Measurements from ENCODE around the gene UNC93A.

The UNC93A gene

DNA sequence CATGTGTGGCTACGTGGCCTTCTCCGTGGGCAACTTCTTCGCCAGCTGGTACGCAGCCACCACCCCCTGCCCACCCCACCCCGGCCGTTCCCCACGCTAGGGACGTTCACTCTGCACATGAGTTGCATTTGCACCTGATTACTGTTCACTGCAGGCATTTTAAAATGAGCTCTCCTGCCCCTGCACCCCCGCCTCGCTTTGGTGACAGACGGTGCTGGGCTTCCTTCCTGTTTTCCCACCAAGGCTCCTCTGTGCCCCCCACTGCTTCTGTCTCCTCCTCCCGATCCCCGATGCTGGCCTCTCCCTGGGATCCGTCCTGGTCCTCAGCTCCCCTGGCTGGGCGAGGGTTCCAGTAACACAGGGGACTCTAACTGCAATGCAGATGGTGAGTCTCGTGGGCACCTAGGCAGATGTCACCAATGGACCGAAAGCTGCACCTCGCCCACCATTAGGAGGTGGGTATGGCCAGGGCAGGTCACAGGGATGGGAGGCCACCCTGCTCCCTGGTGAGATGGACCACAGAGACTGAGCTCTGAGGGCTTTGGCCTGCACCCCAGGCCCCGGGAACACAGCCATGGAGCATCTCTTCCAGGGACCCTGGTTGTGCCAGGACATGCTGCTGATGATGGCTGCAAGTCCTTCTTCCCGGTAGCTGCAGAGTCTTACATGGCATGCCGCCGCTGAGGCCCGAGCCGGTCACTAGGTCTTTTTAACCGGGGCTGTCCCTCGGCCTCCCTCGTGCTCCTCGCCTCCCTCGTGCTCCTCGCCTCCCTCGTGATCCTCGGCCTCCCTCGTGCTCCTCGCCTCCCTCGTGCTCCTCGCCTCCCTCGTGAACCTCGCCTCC lies 3.8 kb downstream of the UNC93A start:
- no peaks in the 10 kb centered on the region for H3K9me3 ChIP-seq (ENCODE audit: control insufficient read depth, low read length)
- no peaks in the 10 kb centered on the region for H3K4me1 ChIP-seq
- no peak overlapping the region for H3K4me2 ChIP-seq (ENCODE audit: low read length)
- no peak overlapping the region for H3K4me3 ChIP-seq (ENCODE audit: low read depth, low read length)
- H3K27ac ChIP-seq = no peak overlapping the region
- no peaks in the 10 kb centered on the region for H3K79me2 ChIP-seq
- TF ChIP-seq, protein P1, sequence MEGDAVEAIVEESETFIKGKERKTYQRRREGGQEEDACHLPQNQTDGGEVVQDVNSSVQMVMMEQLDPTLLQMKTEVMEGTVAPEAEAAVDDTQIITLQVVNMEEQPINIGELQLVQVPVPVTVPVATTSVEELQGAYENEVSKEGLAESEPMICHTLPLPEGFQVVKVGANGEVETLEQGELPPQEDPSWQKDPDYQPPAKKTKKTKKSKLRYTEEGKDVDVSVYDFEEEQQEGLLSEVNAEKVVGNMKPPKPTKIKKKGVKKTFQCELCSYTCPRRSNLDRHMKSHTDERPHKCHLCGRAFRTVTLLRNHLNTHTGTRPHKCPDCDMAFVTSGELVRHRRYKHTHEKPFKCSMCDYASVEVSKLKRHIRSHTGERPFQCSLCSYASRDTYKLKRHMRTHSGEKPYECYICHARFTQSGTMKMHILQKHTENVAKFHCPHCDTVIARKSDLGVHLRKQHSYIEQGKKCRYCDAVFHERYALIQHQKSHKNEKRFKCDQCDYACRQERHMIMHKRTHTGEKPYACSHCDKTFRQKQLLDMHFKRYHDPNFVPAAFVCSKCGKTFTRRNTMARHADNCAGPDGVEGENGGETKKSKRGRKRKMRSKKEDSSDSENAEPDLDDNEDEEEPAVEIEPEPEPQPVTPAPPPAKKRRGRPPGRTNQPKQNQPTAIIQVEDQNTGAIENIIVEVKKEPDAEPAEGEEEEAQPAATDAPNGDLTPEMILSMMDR (IDR thresholded peaks at IDR 0.05) = no peak
- no peaks in the 10 kb centered on the region for H3K27me3 ChIP-seq (ENCODE audit: control insufficient read depth, insufficient read depth, low read length)
- H3K36me3 ChIP-seq (ENCODE audit: control insufficient read depth, insufficient read depth, low read length) = no peaks in the 10 kb centered on the region
- no peak overlapping the region for H2AFZ ChIP-seq
- no peak overlapping the region for H3K9ac ChIP-seq

GRCh38 chr6:167295495-167296292 lies 4.6 kb downstream of the UNC93A start:
- Histone ChIP-seq H3K4me2 (ENCODE audit: low read length) (no peak overlapping the region), H3K79me2 (no peaks in the 10 kb centered on the region), H3K9me3 (ENCODE audit: control insufficient read depth, low read length) (no peaks in the 10 kb centered on the region), H3K4me3 (ENCODE audit: low read depth, low read length) (no peak overlapping the region), H3K27me3 (ENCODE audit: control insufficient read depth, insufficient read depth, low read length) (no peaks in the 10 kb centered on the region), H2AFZ (no peak overlapping the region), H3K4me1 (no peaks in the 10 kb centered on the region), H3K9ac (no peak overlapping the region), H3K36me3 (ENCODE audit: control insufficient read depth, insufficient read depth, low read length) (no peaks in the 10 kb centered on the region), H3K27ac (no peak overlapping the region)
- TF ChIP-seq, protein P1 (IDR thresholded peaks at IDR 0.05) = no peak

DNA sequence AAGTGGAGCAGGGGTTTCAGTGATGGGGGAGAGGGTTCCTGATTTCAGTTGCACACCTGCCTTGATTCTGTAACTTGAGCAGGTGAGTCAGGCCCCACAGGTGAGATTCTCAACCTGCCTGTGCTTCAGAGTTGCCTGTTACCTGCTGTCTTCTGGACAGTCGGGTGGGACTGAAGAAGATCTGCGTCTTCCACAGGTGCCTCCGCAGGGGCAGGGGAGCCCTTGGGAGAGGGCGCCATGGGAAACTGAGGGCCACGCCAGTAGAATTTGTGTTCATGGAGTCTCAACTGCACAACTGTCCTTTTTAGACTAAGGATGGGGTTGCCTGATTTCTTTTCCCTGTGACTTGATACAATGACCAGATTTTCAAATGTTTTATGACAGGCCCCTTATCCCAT lies 5.2 kb downstream of the UNC93A start:
- Histone ChIP-seq H3K79me2 (no peaks in the 10 kb centered on the region), H3K4me1 (no peaks in the 10 kb centered on the region), H2AFZ (no peak overlapping the region), H3K9me3 (ENCODE audit: control insufficient read depth, low read length) (no peaks in the 10 kb centered on the region), H3K9ac (no peak overlapping the region), H3K36me3 (ENCODE audit: control insufficient read depth, insufficient read depth, low read length) (no peaks in the 10 kb centered on the region), H3K27ac (no peak overlapping the region), H3K27me3 (ENCODE audit: control insufficient read depth, insufficient read depth, low read length) (no peaks in the 10 kb centered on the region), H3K4me2 (ENCODE audit: low read length) (no peak overlapping the region), H3K4me3 (ENCODE audit: low read depth, low read length) (no peak overlapping the region)
- TF ChIP-seq, protein P1 (IDR thresholded peaks at IDR 0.05) = no peak

DNA sequence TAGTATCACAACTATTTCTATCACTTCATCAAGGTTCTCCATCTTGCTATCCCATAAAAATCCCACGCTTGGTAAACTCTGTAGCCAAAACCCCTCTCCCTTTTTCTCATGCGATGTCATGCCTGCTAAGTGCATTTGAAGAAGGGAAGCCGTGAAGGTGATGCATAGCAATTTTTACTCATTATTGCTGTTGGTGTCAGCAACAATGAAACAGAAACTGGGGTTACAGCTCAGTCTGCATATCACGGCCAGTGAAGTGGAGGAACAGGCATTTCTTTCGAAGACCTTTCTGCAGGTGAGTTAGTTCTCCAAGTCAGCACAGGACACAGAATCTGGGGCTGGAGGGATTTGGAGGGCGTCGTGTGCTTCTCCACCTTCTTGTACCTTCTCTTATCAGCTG lies 5.8 kb downstream of the UNC93A start:
- Histone ChIP-seq H3K79me2 (no peaks in the 10 kb centered on the region), H3K27ac (no peak overlapping the region), H3K36me3 (ENCODE audit: control insufficient read depth, insufficient read depth, low read length) (no peaks in the 10 kb centered on the region), H3K9me3 (ENCODE audit: control insufficient read depth, low read length) (no peaks in the 10 kb centered on the region), H2AFZ (no peak overlapping the region), H3K27me3 (ENCODE audit: control insufficient read depth, insufficient read depth, low read length) (no peaks in the 10 kb centered on the region), H3K4me3 (ENCODE audit: low read depth, low read length) (no peak overlapping the region), H3K4me1 (no peaks in the 10 kb centered on the region), H3K4me2 (ENCODE audit: low read length) (no peak overlapping the region), H3K9ac (no peak overlapping the region)
- TF ChIP-seq, protein P1 (IDR thresholded peaks at IDR 0.05) = no peak

Data from parathyroid adenoma (tissue), 2 donors.